ENCODE results near the gene KCNK3.

DNA sequence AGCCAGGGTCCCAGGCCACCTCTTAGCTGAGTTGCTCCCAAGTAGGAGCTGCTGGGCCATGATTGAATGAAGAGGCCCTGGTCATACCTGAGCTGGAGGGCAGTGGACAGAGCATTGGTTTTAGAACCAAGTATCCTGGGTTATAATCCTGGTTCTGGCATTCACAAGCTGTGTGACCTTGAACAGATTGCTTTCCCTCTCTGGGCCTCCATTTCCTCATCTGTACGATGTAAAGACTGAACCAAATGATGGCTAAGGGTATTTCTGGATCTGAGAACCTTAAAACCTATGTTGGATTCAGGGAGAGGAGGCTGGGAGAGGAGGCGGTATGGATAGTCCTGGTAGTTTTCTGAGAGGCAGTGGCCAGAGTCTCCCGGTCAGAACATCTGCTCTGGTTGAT lies 31.0 kb downstream of the KCNK3 start:
- TF ChIP-seq, protein P1, sequence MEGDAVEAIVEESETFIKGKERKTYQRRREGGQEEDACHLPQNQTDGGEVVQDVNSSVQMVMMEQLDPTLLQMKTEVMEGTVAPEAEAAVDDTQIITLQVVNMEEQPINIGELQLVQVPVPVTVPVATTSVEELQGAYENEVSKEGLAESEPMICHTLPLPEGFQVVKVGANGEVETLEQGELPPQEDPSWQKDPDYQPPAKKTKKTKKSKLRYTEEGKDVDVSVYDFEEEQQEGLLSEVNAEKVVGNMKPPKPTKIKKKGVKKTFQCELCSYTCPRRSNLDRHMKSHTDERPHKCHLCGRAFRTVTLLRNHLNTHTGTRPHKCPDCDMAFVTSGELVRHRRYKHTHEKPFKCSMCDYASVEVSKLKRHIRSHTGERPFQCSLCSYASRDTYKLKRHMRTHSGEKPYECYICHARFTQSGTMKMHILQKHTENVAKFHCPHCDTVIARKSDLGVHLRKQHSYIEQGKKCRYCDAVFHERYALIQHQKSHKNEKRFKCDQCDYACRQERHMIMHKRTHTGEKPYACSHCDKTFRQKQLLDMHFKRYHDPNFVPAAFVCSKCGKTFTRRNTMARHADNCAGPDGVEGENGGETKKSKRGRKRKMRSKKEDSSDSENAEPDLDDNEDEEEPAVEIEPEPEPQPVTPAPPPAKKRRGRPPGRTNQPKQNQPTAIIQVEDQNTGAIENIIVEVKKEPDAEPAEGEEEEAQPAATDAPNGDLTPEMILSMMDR (IDR thresholded peaks at IDR 0.05), result no peak
- no peak for TF ChIP-seq POLR2A (IDR thresholded peaks at IDR 0.05)
